Thyroid gland (tissue), 4 donors: ENCODE measurements around the gene COTL1. TPM values are rescaled to one million over a fixed set of nuclear protein-coding genes. Genes with fewer than 3 reads are reported as not detected.
A peak's percentile ranks its signal among the peaks of the same experiment; 100 is the strongest.
"Not testable (repeated sequence)": the region's sequence is repeated elsewhere in the genome, so short reads cannot be mapped to it uniquely, and the experiment has no call there.

Experiments used
- DNase-seq, 2 donors: peaks; one replicate each; pipeline ENCODE4 v3.0.0-alpha.2; 2019
- H3K27ac ChIP-seq, 3 donors: fragments of 200-600 bp; sonication (generic); 1 replicate in 2 of 3; 2 replicates in 1 of 3; pipeline ENCODE4 v1.5.1; 2016 to 2019; ENCODE audit warnings: mild to moderate bottlenecking in 1 of 3, moderate library complexity in 1 of 3
- H3K27me3 ChIP-seq: fragments of 200-600 bp; sonication (generic); one replicate; pipeline ENCODE4 v1.5.1; 2019
- H3K36me3 ChIP-seq, 2 donors: fragments of 200-600 bp; sonication (generic); one replicate each; pipeline ENCODE4 v1.5.1; 2016 to 2019
- H3K4me1 ChIP-seq, 2 donors: fragments of 200-600 bp; sonication (generic); one replicate each; pipeline ENCODE4 v1.5.1; 2017 to 2019
- H3K4me3 ChIP-seq, 3 donors: fragments of 200-600 bp; sonication (generic); replicated peaks in 1 of 3; 1 replicate in 2 of 3; 2 replicates in 1 of 3; pipeline ENCODE4 v1.5.1; 2016; ENCODE audit warnings: mild to moderate bottlenecking in 1 of 3
- H3K9me3 ChIP-seq: fragments of 200-600 bp; sonication (generic); one replicate; pipeline ENCODE4 v1.5.1; 2017
- POLR2A ChIP-seq, 2 donors: fragments of 450-650 bp; IDR thresholded peaks; one replicate each; pipeline ENCODE4 v1.6.1; 2017; ENCODE audit warnings: antibody characterized with exemption in 2 of 2, mild to moderate bottlenecking in 2 of 2, moderate library complexity in 1 of 2
- WGBS, 2 donors: methylation state at CpG; one replicate each; pipeline ENCODE4 v1.1.5; 2017; 5-methylcytosine and 5-hydroxymethylcytosine counted together
- intact Hi-C: fragments of 100-400 bp; cut with DNase I; formaldehyde crosslinking; loops from one replicate; pipeline ENCODE4 v1.15.1; 2023
- total RNA-seq, 4 donors: library from RNA; depleted of rRNA; stranded (reverse); fragments of >200 nt; gene quantifications; one replicate each; pipeline ENCODE4 v1.2.3, GENCODE V29; 2016
- TF ChIP-seq, protein P1 (sequence below), 6 experiments: fragments of 200-600 bp in 3 of 6; fragments of 450-650 bp in 3 of 6; sonication (generic) in 3 of 6; IDR thresholded peaks; one replicate each; pipeline ENCODE4 v1.5.1; 2016 to 2019; ENCODE audit warnings: antibody characterized with exemption in 6 of 6, mild to moderate bottlenecking in 2 of 6, inconsistent platforms in 1 of 6, moderate library complexity in 1 of 6

The COTL1 gene
- total RNA-seq, 4 donors from 2014 or later, result 26.0 to 39.7 (median 31.4) TPM

GRCh38 chr16:84559311-84559932, 58.5 kb downstream of the COTL1 start:
- WGBS, 2 donors, result 88 to 89% methylated on average over 12 to 14 of the region's 14 CpGs
- Histone ChIP-seq H3K27me3 (no peaks in the 10 kb centered on the region), H3K9me3 (no peaks in the 10 kb centered on the region), H3K4me3 (no peak overlapping the region), H3K27ac (no peak overlapping the region), H3K4me1 (peaks cover 0 to 8% of the 10 kb centered on the region in 2 donors), H3K36me3 (no peaks in the 10 kb centered on the region)
- no peak for DNase-seq
- intact Hi-C loops, result no loop called here
- TF ChIP-seq, protein P1, sequence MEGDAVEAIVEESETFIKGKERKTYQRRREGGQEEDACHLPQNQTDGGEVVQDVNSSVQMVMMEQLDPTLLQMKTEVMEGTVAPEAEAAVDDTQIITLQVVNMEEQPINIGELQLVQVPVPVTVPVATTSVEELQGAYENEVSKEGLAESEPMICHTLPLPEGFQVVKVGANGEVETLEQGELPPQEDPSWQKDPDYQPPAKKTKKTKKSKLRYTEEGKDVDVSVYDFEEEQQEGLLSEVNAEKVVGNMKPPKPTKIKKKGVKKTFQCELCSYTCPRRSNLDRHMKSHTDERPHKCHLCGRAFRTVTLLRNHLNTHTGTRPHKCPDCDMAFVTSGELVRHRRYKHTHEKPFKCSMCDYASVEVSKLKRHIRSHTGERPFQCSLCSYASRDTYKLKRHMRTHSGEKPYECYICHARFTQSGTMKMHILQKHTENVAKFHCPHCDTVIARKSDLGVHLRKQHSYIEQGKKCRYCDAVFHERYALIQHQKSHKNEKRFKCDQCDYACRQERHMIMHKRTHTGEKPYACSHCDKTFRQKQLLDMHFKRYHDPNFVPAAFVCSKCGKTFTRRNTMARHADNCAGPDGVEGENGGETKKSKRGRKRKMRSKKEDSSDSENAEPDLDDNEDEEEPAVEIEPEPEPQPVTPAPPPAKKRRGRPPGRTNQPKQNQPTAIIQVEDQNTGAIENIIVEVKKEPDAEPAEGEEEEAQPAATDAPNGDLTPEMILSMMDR (IDR thresholded peaks at IDR 0.05), result no peak
- TF ChIP-seq POLR2A (IDR thresholded peaks at IDR 0.05), result no peak

GRCh38 chr16:84558850-84559249, 59.0 kb downstream of the COTL1 start:
- H3K4me1 ChIP-seq, H3K27ac ChIP-seq, H3K4me3 ChIP-seq, intact Hi-C loops, H3K27me3 ChIP-seq, H3K36me3 ChIP-seq, DNase-seq, H3K9me3 ChIP-seq: not testable (repeated sequence)
- 84 to 97% methylated on average over 5 of the region's 5 CpGs for WGBS, 2 donors

GRCh38 chr16:84557504-84557903, 60.4 kb downstream of the COTL1 start:
- Histone ChIP-seq H3K27ac (no peak overlapping the region), H3K27me3 (no peaks in the 10 kb centered on the region), H3K9me3 (no peaks in the 10 kb centered on the region), H3K4me3 (no peak overlapping the region), H3K36me3 (no peaks in the 10 kb centered on the region), H3K4me1 (peaks cover 0 to 8% of the 10 kb centered on the region in 2 donors)
- DNase-seq, result no peak
- TF ChIP-seq, protein P1 (IDR thresholded peaks at IDR 0.05), result no peak
- no peak for TF ChIP-seq POLR2A (IDR thresholded peaks at IDR 0.05)
- intact Hi-C loops, result no loop called here
- 75 to 81% methylated on average over 6 of the region's 6 CpGs for WGBS, 2 donors

DNA sequence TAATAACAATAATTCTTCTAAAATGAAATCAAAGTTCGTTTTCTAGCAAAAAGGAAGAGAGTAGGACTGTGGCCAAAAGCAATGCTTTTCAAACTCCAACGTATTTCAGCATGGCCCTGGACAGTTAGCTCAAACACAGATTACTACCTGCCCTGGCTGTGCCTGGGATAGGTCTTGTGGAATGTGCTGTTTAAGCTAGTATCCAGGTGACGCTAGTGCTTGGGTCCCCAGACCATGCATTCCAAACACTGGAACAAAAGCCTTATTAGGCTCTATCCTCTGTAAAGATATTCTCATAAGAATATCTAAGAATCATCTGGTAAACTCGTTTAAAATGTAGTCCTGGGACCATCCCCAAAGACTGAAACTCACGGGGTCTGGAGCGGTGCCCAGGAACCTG, 60.8 kb downstream of the COTL1 start:
- Histone ChIP-seq H3K9me3 (no peaks in the 10 kb centered on the region), H3K27ac (no peak overlapping the region), H3K27me3 (no peaks in the 10 kb centered on the region), H3K4me1 (peaks cover 0 to 8% of the 10 kb centered on the region in 2 donors), H3K4me3 (no peak overlapping the region), H3K36me3 (no peaks in the 10 kb centered on the region)
- WGBS, 2 donors, result 62 to 66% methylated on average over 6 of the region's 6 CpGs
- intact Hi-C loops, result no loop called here
- no peak for DNase-seq
- TF ChIP-seq POLR2A (IDR thresholded peaks at IDR 0.05), result no peak

GRCh38 chr16:84555418-84556196, 62.3 kb downstream of the COTL1 start:
- WGBS, 2 donors, result 47 to 53% methylated on average over 19 of the region's 19 CpGs
- peak; percentile 46 to 65 for DNase-seq
- no peak for TF ChIP-seq POLR2A (IDR thresholded peaks at IDR 0.05)
- TF ChIP-seq, protein P1 (IDR thresholded peaks at IDR 0.05), result no peak
- H3K27me3 ChIP-seq, result no peaks in the 10 kb centered on the region
- no peaks in the 10 kb centered on the region for H3K9me3 ChIP-seq
- H3K4me3 ChIP-seq, result no peak overlapping the region
- H3K4me1 ChIP-seq, result peaks cover 0 to 8% of the 10 kb centered on the region in 2 donors
- peak overlapping the region in 2 of 3 donors; percentile 6 to 23 for H3K27ac ChIP-seq
- H3K36me3 ChIP-seq, result no peaks in the 10 kb centered on the region
- intact Hi-C loops, result no loop called here
